ENCODE results near the gene FUS.
"Not testable (repeated sequence)": the region's sequence is repeated elsewhere in the genome, so short reads cannot be mapped to it uniquely, and the experiment has no call there.

Gene FUS

GRCh38 chr16:31179747-31180459 is at the start of gene FUS:
FUS (plus strand) TSS chr16:31180139; CDS start chr16:31180215, 76 bp downstream.
- peak; percentile 97 for DNase-seq (ENCODE audit: low spot score)

- no peak for DNase-seq (ENCODE audit: low spot score)
Measured at GRCh38 chr16:31130336-31130891, 49.5 kb upstream of the FUS start.

- DNase-seq (ENCODE audit: low spot score), result no peak
Measured at GRCh38 chr16:31130899-31131298, 49.0 kb upstream of the FUS start.

- no peak for DNase-seq (ENCODE audit: low spot score)
Measured at GRCh38 chr16:31131416-31131815, 48.5 kb upstream of the FUS start.

GRCh38 chr16:31131841-31132271 is 48.1 kb upstream of the FUS start:
- DNase-seq (ENCODE audit: low spot score), result no peak

- DNase-seq (ENCODE audit: low spot score), result no peak
Measured at GRCh38 chr16:31132303-31132979, 47.5 kb upstream of the FUS start.

- DNase-seq (ENCODE audit: low spot score), result no peak
Measured at GRCh38 chr16:31133046-31133501, 46.9 kb upstream of the FUS start.

- DNase-seq (ENCODE audit: low spot score), result no peak
Measured at GRCh38 chr16:31134091-31134571, 45.8 kb upstream of the FUS start.

GRCh38 chr16:31134625-31135534 is 45.1 kb upstream of the FUS start:
- no peak for DNase-seq (ENCODE audit: low spot score)

GRCh38 chr16:31135535-31136286 is 44.2 kb upstream of the FUS start, which contains the start of gene PRSS8:
PRSS8 (minus strand) TSS chr16:31135727; CDS start chr16:31135498, 229 bp downstream.
- DNase-seq (ENCODE audit: low spot score), result no peak

GRCh38 chr16:31136287-31136662 is 43.7 kb upstream of the FUS start:
- no peak for DNase-seq (ENCODE audit: low spot score)

GRCh38 chr16:31136822-31137499 is 43.0 kb upstream of the FUS start:
- not testable (repeated sequence) for DNase-seq (ENCODE audit: low spot score)

- DNase-seq (ENCODE audit: low spot score), result no peak
Measured at GRCh38 chr16:31138621-31139578, 41.0 kb upstream of the FUS start.

GRCh38 chr16:31141071-31141469 is 38.9 kb upstream of the FUS start:
- DNase-seq (ENCODE audit: low spot score), result not testable (repeated sequence)

- DNase-seq (ENCODE audit: low spot score), result no peak
Measured at GRCh38 chr16:31141489-31142108, 38.3 kb upstream of the FUS start.

- DNase-seq (ENCODE audit: low spot score), result peak; percentile 98
Measured at GRCh38 chr16:31142109-31143010, 37.6 kb upstream of the FUS start.

- no peak for DNase-seq (ENCODE audit: low spot score)
Measured at GRCh38 chr16:31143011-31143693, 36.8 kb upstream of the FUS start.

All from Ammon's horn (tissue), 1 donor.